Upper lobe of left lung (tissue), 4 donors: ENCODE data around the gene RERE.

Experiments used
- POLR2A ChIP-seq, 4 donors: fragments of 450-650 bp; IDR thresholded peaks; one replicate each; pipeline ENCODE4 v1.5.1; 2016 to 2017; ENCODE audit warnings: antibody characterized with exemption in 4 of 4, mild to moderate bottlenecking in 2 of 4
- TF ChIP-seq, protein P1 (sequence below), 6 experiments: fragments of 450-650 bp in 4 of 6; fragments of 200-600 bp in 2 of 6; sonication (generic) in 2 of 6; IDR thresholded peaks; one replicate each; pipeline ENCODE4 v1.5.1; 2016 to 2019; ENCODE audit warnings: antibody characterized with exemption in 6 of 6

DNA sequence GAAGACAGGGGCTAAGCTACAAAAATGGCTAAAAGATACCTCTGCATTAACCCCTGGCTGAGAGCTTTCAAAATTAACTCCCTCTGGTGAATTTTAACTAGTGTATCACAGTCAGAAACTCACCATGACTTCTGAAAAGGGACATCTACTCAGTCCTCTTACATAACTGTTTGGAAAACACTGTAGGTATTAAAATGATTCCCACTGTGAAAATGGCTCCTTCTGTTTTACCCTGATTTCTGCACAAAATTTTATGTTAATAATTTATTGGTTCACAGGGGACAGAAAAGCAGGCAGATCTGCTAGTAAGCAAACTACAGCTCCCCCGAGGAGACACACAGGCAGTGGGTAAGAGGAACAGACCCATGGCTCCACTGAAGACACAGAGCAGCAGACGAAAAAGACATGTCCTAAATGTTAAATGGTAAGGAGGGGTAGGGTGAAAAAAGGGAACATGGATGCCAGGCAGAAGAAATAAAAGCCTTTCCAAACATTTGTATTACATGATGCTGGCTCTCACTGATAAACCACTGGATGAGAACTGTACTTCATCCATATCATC is 387.8 kb downstream of the RERE start:
- TF ChIP-seq, protein P1, sequence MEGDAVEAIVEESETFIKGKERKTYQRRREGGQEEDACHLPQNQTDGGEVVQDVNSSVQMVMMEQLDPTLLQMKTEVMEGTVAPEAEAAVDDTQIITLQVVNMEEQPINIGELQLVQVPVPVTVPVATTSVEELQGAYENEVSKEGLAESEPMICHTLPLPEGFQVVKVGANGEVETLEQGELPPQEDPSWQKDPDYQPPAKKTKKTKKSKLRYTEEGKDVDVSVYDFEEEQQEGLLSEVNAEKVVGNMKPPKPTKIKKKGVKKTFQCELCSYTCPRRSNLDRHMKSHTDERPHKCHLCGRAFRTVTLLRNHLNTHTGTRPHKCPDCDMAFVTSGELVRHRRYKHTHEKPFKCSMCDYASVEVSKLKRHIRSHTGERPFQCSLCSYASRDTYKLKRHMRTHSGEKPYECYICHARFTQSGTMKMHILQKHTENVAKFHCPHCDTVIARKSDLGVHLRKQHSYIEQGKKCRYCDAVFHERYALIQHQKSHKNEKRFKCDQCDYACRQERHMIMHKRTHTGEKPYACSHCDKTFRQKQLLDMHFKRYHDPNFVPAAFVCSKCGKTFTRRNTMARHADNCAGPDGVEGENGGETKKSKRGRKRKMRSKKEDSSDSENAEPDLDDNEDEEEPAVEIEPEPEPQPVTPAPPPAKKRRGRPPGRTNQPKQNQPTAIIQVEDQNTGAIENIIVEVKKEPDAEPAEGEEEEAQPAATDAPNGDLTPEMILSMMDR (IDR thresholded peaks at IDR 0.05) = no peak
- no peak for TF ChIP-seq POLR2A (IDR thresholded peaks at IDR 0.05)
